Liver (tissue), 9 donors: ENCODE data around the gene SYT2. TPM values are rescaled to one million over a fixed set of nuclear protein-coding genes. Genes with fewer than 3 reads are reported as not detected.

ENCODE experiments used
- DNase-seq: peaks from one replicate; pipeline ENCODE4 v3.0.0-alpha.2; 2017; ENCODE audit warnings: low spot score
- H3K27ac ChIP-seq, 2 donors: one replicate each; pipeline ENCODE4 v1.7.0; 2013; ENCODE audit warnings: inconsistent platforms in 2 of 2, low read length in 2 of 2, control low read depth in 1 of 2, low read depth in 1 of 2, mild to moderate bottlenecking in 1 of 2
- H3K27me3 ChIP-seq, 4 donors: one replicate each; pipeline versions ENCODE4 v1.6.1 to v1.7.0; 2013; ENCODE audit warnings: low read length in 3 of 4, inconsistent platforms in 1 of 4, mild to moderate bottlenecking in 1 of 4, moderate library complexity in 1 of 4; ENCODE audit not compliant: control insufficient read depth in 4 of 4, insufficient read depth in 4 of 4
- H3K36me3 ChIP-seq, 4 donors: one replicate each; pipeline versions ENCODE4 v1.6.1 to v1.7.0; 2013; ENCODE audit warnings: low read length in 3 of 4, mild to moderate bottlenecking in 3 of 4, low read depth in 1 of 4, moderate library complexity in 1 of 4; ENCODE audit not compliant: control insufficient read depth in 4 of 4, insufficient read depth in 3 of 4
- H3K4me1 ChIP-seq, 4 donors: one replicate each; pipeline versions ENCODE4 v1.6.1 to v1.7.0; 2013; ENCODE audit warnings: low read length in 3 of 4, mild to moderate bottlenecking in 3 of 4, moderate library complexity in 1 of 4; ENCODE audit not compliant: control insufficient read depth in 4 of 4, insufficient read depth in 4 of 4
- H3K4me3 ChIP-seq, 3 donors: one replicate each; pipeline versions ENCODE4 v1.6.1 to v1.7.0; 2013; ENCODE audit warnings: low read length in 3 of 3, control low read depth in 1 of 3, low read depth in 1 of 3, mild to moderate bottlenecking in 1 of 3
- H3K9ac ChIP-seq, 2 donors: one replicate each; pipeline ENCODE4 v1.7.0; 2013; ENCODE audit warnings: low read length in 2 of 2, mild to moderate bottlenecking in 2 of 2, moderate library complexity in 2 of 2, control low read depth in 1 of 2, low read depth in 1 of 2
- H3K9me3 ChIP-seq, 4 donors: one replicate each; pipeline versions ENCODE4 v1.6.1 to v1.7.0; 2013; ENCODE audit warnings: low read length in 3 of 4; ENCODE audit not compliant: control insufficient read depth in 4 of 4
- ATF3 ChIP-seq: IDR thresholded peaks from 2 replicates; pipeline ENCODE4 v1.6.1; 2016; ENCODE audit warnings: antibody characterized with exemption
- CTCF ChIP-seq: fragments of 150-350 bp; IDR thresholded peaks from 2 replicates; pipeline ENCODE4 v1.5.1; 2017; ENCODE audit warnings: improper control_type of control experiment, low read depth, low read length; ENCODE audit not compliant: missing input control
- EGR1 ChIP-seq, 2 donors: IDR thresholded peaks; 2 replicates each; pipeline ENCODE4 v1.6.1; 2016 to 2018; ENCODE audit warnings: antibody characterized with exemption in 2 of 2, low read depth in 2 of 2
- FOXA1 ChIP-seq: IDR thresholded peaks from 2 replicates; pipeline ENCODE4 v1.6.1; 2016; ENCODE audit warnings: antibody characterized with exemption
- FOXA2 ChIP-seq: IDR thresholded peaks from 2 replicates; pipeline ENCODE4 v1.6.1; 2016; ENCODE audit warnings: antibody characterized with exemption
- GABPA ChIP-seq, 2 donors: IDR thresholded peaks in 1 of 2; conservative IDR thresholded peaks in 1 of 2; 2 replicates each; pipeline ENCODE4 v1.6.1; 2016; ENCODE audit warnings: antibody characterized with exemption in 2 of 2, mild to moderate bottlenecking in 1 of 2, moderate library complexity in 1 of 2
- HNF4A ChIP-seq, 2 donors: conservative IDR thresholded peaks; 2 replicates each; pipeline ENCODE4 v1.6.1; 2016; ENCODE audit warnings: antibody characterized with exemption in 2 of 2, mild to moderate bottlenecking in 2 of 2
- HNF4G ChIP-seq: IDR thresholded peaks from 2 replicates; pipeline ENCODE4 v1.6.1; 2016; ENCODE audit warnings: antibody characterized with exemption
- JUND ChIP-seq, 2 donors: IDR thresholded peaks; 2 replicates each; pipeline ENCODE4 v1.6.1; 2016; ENCODE audit warnings: antibody characterized with exemption in 2 of 2
- MAX ChIP-seq: IDR thresholded peaks from 2 replicates; pipeline ENCODE4 v1.6.1; 2016; ENCODE audit warnings: antibody characterized with exemption
- NR2F2 ChIP-seq: IDR thresholded peaks from 2 replicates; pipeline ENCODE4 v1.6.1; 2016; ENCODE audit warnings: antibody characterized with exemption
- RAD21 ChIP-seq, 2 donors: IDR thresholded peaks; 2 replicates each; pipeline ENCODE4 v1.6.1; 2016; ENCODE audit warnings: antibody characterized with exemption in 2 of 2, mild to moderate bottlenecking in 2 of 2
- REST ChIP-seq: IDR thresholded peaks from 2 replicates; pipeline ENCODE4 v1.6.1; 2016; ENCODE audit warnings: antibody characterized with exemption, mild to moderate bottlenecking
- RXRA ChIP-seq, 2 donors: IDR thresholded peaks; 2 replicates each; pipeline ENCODE4 v1.6.1; 2017 to 2018; ENCODE audit warnings: antibody characterized with exemption in 2 of 2, mild to moderate bottlenecking in 1 of 2
- SP1 ChIP-seq: IDR thresholded peaks from 2 replicates; pipeline ENCODE4 v1.6.1; 2018; ENCODE audit warnings: antibody characterized with exemption, mild to moderate bottlenecking
- TAF1 ChIP-seq: conservative IDR thresholded peaks from 2 replicates; pipeline ENCODE4 v1.6.1; 2016; ENCODE audit warnings: antibody characterized with exemption, mild to moderate bottlenecking
- YY1 ChIP-seq: IDR thresholded peaks from 2 replicates; pipeline ENCODE4 v1.6.1; 2016; ENCODE audit warnings: antibody characterized with exemption, mild to moderate bottlenecking
- ZBTB33 ChIP-seq: IDR thresholded peaks from 2 replicates; pipeline ENCODE4 v1.6.1; 2016; ENCODE audit warnings: antibody characterized with exemption
- WGBS: extraction: QIAGEN DNeasy Blood & Tissue Kit; methylation state at CpG from one replicate; pipeline ENCODE4 v1.1.7; 2013; 5-methylcytosine and 5-hydroxymethylcytosine counted together
- polyA plus RNA-seq, 2 donors: library from polyadenylated mRNA; stranded (reverse) in 1 of 2; unstranded in 1 of 2; fragments of 200-250 nt in 1 of 2; fragments of >200 nt in 1 of 2; fragmentation: Nextera tagmentation in 1 of 2; extraction: Ambion mirVana in 1 of 2; gene quantifications; one replicate each; pipeline versions ENCODE4 v1.2.1 to v1.2.3, GENCODE V29; 2013 to 2015
- total RNA-seq, 2 donors: library from RNA; depleted of rRNA; stranded (reverse); fragments of >200 nt; gene quantifications; one replicate each; pipeline ENCODE4 v1.2.3, GENCODE V29; 2014
- donor health status: healthy.
- donor health status: healthy.
- donor health status: healthy.
- donor health status: healthy.
- donor health status: healthy.

Gene SYT2
- total and polyA plus RNA-seq, 4 donors = under 0.01 to 0.07 TPM; not detected in 2

DNA sequence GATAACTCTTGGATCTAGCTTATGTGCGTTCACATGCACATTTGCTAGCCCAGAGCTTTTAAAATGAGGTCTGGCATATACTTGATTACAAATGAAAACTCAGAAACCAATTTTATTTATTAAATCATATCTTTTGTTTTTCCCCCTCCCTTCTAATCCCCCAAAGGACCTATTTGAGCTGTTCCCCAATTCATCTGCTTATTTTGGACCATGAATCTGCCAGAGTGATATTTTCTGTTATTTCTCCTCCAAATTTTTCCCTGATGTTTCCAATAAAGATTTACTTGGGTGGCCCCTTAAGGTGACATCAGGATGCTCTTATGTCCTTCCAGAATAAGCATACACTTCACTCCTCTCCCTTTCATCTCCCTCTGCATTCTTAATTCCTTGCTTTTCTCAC is 123.4 kb downstream of the SYT2 start:
- H3K4me3 ChIP-seq = no peak overlapping the region
- H3K4me1 ChIP-seq = peaks cover 0 to 2% (median 0%) of the 10 kb centered on the region in 4 donors
- no peak overlapping the region for H3K9ac ChIP-seq
- H3K27ac ChIP-seq = no peak overlapping the region
- TF ChIP-seq ZBTB33 (no peak), ATF3 (no peak), HNF4A (conservative IDR thresholded peaks at IDR 0.05) (no peak), YY1 (no peak), RXRA (IDR thresholded peaks at IDR 0.05) (no peak), TAF1 (no peak), HNF4G (no peak), FOXA1 (no peak), JUND (IDR thresholded peaks at IDR 0.05) (no peak), SP1 (no peak), NR2F2 (no peak), GABPA (IDR thresholded peaks at IDR 0.05 in 1 of 2, conservative IDR thresholded peaks at IDR 0.05 in 1 of 2) (no peak), FOXA2 (no peak), EGR1 (IDR thresholded peaks at IDR 0.05; ENCODE audit: low read depth in 2 of 2) (no peak), MAX (no peak), REST (no peak), CTCF (no peak), RAD21 (IDR thresholded peaks at IDR 0.05) (no peak)
- DNase-seq = no peak
- 96% methylated on average over 1 of the region's 1 CpG for WGBS
- H3K36me3 ChIP-seq = peaks cover 0 to 16% (median 3%) of the 10 kb centered on the region in 4 donors
- H3K9me3 ChIP-seq = no peaks in the 10 kb centered on the region
- H3K27me3 ChIP-seq = no peaks in the 10 kb centered on the region
